Globus pallidus (tissue), 1 donor: ENCODE data around the gene CNTN1.
A peak's percentile ranks its signal among the peaks of the same experiment; 100 is the strongest.

Experiments used
- DNase-seq: peaks from one replicate; pipeline ENCODE4 v3.0.0-alpha.2; 2015; ENCODE audit warnings: low spot score

The CNTN1 gene

GRCh38 chr12:40970320-40970907 is 278.2 kb downstream of the CNTN1 start:
- no peak for DNase-seq

- no peak for DNase-seq
Observed at GRCh38 chr12:40971911-40972310, 279.7 kb downstream of the CNTN1 start.

GRCh38 chr12:40976546-40976945 is 284.3 kb downstream of the CNTN1 start:
- no peak for DNase-seq

- DNase-seq, result no peak
Observed at GRCh38 chr12:40980427-40980961, 288.3 kb downstream of the CNTN1 start.

- no peak for DNase-seq
Observed at GRCh38 chr12:40986001-40986400, 293.8 kb downstream of the CNTN1 start.

- DNase-seq, result no peak
Observed at GRCh38 chr12:40988355-40988754, 296.1 kb downstream of the CNTN1 start.

- peak; percentile 3 for DNase-seq
Observed at GRCh38 chr12:40988824-40989223, 296.6 kb downstream of the CNTN1 start.

- no peak for DNase-seq
Observed at GRCh38 chr12:40989785-40990184, 297.5 kb downstream of the CNTN1 start.

GRCh38 chr12:40992158-40992557 is 299.9 kb downstream of the CNTN1 start:
- DNase-seq, result no peak

- no peak for DNase-seq
Observed at GRCh38 chr12:40992674-40993073, 300.4 kb downstream of the CNTN1 start.

- no peak for DNase-seq
Observed at GRCh38 chr12:40993158-40993557, 300.9 kb downstream of the CNTN1 start.

GRCh38 chr12:40996091-40996490 is 303.9 kb downstream of the CNTN1 start:
- no peak for DNase-seq

GRCh38 chr12:40999210-40999609 is 307.0 kb downstream of the CNTN1 start:
- no peak for DNase-seq

- no peak for DNase-seq
Observed at GRCh38 chr12:41008472-41008871, 316.2 kb downstream of the CNTN1 start.

GRCh38 chr12:41011939-41012338 is 319.7 kb downstream of the CNTN1 start:
- no peak for DNase-seq

- DNase-seq, result no peak
Observed at GRCh38 chr12:41013881-41014642, 321.8 kb downstream of the CNTN1 start.

GRCh38 chr12:41014643-41015020 is 322.4 kb downstream of the CNTN1 start:
- DNase-seq, result no peak

GRCh38 chr12:41018010-41018409 is 325.8 kb downstream of the CNTN1 start:
- no peak for DNase-seq

- no peak for DNase-seq
Observed at GRCh38 chr12:41019461-41019860, 327.2 kb downstream of the CNTN1 start.

- DNase-seq, result no peak
Observed at GRCh38 chr12:41023836-41024235, 331.6 kb downstream of the CNTN1 start.

GRCh38 chr12:41026151-41026550 is 333.9 kb downstream of the CNTN1 start:
- no peak for DNase-seq

GRCh38 chr12:41032386-41032785 is 340.1 kb downstream of the CNTN1 start:
- DNase-seq, result no peak

- DNase-seq, result no peak
Observed at GRCh38 chr12:41034686-41035085, 342.4 kb downstream of the CNTN1 start.

GRCh38 chr12:41039461-41039860 is 347.2 kb downstream of the CNTN1 start:
- DNase-seq, result no peak
